Femur (tissue), 1 donor: ENCODE data around the gene BMI1.

ENCODE experiments used
- DNase-seq: peaks from one replicate; pipeline ENCODE4 v3.0.0-alpha.2; 2017

Gene BMI1

GRCh38 chr10:22368981-22369380, 48.1 kb downstream of the BMI1 start:
- no peak for DNase-seq

GRCh38 chr10:22369434-22370072, 48.7 kb downstream of the BMI1 start:
- DNase-seq: no peak

- no peak for DNase-seq
These were observed 49.4 kb downstream of the BMI1 start for GRCh38 chr10:22370320-22370719.

- DNase-seq: no peak
These were observed 51.4 kb downstream of the BMI1 start for GRCh38 chr10:22372298-22372697.

- DNase-seq: peak; percentile 19
These were observed 52.0 kb downstream of the BMI1 start for GRCh38 chr10:22372917-22373316.

GRCh38 chr10:22374489-22375126, 53.7 kb downstream of the BMI1 start:
- no peak for DNase-seq

GRCh38 chr10:22379059-22379458, 58.2 kb downstream of the BMI1 start:
- DNase-seq: no peak
